ENCODE results near the gene ZAP70. TPM values are rescaled to one million over a fixed set of nuclear protein-coding genes. Genes with fewer than 3 reads are reported as not detected.

Gene ZAP70
- total RNA-seq, 2 experiments from 2014 or later: 350 to 367 TPM

DNA sequence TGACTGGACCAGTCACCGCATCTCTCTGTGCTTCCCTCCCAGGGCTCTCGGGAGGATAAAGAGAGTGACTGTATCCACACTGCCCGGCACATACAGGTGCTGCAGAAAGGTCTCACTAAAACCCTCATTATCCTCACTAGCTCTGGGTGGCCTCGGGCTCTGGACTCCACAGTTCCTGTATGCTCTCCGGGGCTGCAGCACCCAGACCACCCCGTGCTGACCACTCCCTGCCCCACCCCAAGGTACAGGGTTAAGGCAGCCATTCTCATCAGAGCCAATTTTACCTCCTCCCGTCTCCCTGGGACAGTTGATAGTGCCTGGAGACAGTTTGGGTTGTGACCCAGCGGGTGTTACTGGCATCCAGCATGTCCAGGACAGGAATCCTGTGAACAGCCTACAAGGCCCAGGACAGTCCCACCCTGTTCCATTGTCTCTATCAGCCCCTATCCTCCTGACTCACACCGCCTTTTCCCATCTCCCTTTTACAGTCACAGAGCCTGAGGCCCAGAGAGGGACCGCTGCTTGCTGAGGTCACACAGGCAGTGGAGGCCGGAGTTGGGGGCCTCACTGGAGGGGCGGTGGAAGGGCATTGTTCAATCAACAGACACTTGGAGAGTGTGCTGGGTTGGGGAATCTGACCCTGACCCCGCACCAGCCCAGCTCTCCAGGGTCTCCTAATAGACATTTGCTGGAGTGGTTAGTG, 1.7 kb downstream of the ZAP70 start:
- peaks cover 47% of the 10 kb centered on the region for H3K36me3 Mint-ChIP-seq
- no peaks in the 10 kb centered on the region for H3K27me3 Mint-ChIP-seq
- H3K4me3 Mint-ChIP-seq: peak overlapping the region; percentile 98
- H3K4me1 Mint-ChIP-seq: peaks cover 68% of the 10 kb centered on the region
- POLR2A ChIA-PET: interaction anchor here (0.9 to 5.0 kb wide), 5 partner anchors 15 to 125 kb away, joined by 3 to 60 read pairs (median 13); partner anchors contain the start of genes ACTR1B and ANKRD36B
- H3K9me3 Mint-ChIP-seq: no peaks in the 10 kb centered on the region
- peak overlapping the region; percentile 100 for H3K27ac Mint-ChIP-seq
- DNase-seq (peak; percentile 34), ATAC-seq (ENCODE audit: low read depth) (no peak)

DNA sequence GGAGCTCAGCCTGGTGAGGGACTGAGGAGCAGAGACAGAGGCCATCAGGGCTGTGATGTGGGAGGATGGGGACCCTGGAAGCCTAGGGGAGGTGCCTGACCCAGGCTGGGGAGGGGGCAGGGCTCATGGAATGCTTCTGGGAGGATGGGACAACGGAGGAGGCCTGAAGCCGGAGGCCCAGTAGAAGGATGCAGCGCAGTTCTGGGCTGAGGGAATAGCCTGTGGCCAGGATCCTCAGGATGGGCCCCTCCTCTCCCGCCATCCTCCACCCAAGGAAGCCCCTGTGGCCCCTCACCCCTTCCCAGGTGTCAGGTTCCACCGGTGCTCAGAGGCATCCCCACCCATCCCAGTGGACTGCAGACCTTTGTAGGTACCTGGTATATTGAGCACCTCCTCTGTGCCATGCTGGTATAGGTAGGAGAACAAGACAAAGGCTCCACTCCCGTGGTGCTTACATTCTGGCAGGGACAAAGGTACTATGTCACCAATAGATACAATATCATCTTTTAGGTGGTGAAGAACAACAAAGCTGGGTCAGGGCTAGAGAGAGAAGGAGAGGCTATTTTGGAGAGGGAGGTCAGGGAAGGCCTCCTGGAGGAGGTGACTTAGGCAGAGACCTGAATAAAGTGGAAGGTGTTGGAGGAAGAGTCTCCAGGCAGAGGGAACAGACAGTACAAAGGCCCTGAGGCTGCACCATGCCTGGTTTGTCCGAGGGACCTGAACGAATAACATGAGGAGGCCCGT, 2.7 kb downstream of the ZAP70 start:
- Mint-ChIP-seq H3K9me3 (no peaks in the 10 kb centered on the region), H3K27ac (peak overlapping the region; percentile 100), H3K27me3 (no peaks in the 10 kb centered on the region), H3K4me3 (peak overlapping the region; percentile 98), H3K4me1 (peaks cover 68% of the 10 kb centered on the region), H3K36me3 (peaks cover 55% of the 10 kb centered on the region)
- no peak for ATAC-seq (ENCODE audit: low read depth)
- POLR2A ChIA-PET: interaction anchor here (0.7 to 5.0 kb wide), 6 partner anchors 10 to 71 kb away, joined by 3 to 60 read pairs (median 4); partner anchors contain the start of genes ACTR1B and COX5B
- peak; percentile 31 for DNase-seq

DNA sequence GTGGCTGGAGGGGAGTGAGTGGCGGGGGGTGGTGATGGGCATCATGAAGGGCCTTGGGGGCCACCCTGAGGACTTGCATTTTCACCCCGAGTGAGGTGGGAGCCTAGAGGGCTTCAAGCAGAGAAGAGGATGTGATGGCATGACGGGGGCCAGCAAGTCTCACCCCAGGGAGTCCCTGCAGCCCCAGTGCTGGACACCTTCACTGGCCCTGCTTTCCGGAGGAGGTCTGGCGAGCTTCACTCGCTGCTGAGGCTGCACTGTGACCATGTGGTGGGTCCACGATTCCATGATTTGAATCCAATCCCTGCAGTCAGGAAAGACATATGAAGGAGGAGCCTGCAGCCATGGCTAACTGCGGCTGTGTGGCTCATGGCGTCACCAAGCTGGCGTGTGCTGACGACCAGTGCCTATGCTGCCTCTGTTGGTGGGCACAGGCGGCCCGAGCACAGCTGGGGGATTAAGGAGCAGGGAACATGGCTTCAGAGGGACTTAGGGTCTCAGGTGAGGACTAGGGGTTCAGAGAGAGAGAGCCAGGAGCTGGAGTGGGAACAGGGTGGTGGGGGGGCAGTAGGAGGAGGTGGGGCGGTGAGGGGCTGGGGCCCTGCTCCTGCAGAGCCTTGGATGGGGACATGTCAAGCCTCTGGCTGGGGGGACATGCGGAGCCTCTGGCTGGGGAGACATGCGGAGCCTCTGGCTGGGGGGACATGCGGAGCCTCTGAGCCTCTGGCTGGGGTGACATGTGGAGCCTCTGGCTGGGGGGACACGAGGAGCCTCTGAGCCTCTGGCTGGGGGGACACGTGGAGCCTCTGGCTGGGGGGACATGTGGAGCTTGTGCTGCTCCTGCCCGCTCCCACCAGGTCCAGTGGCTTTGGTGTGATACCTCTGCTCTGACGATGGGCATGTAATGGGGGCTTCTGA, 3.6 kb downstream of the ZAP70 start:
- no peaks in the 10 kb centered on the region for H3K9me3 Mint-ChIP-seq
- no peak for ATAC-seq (ENCODE audit: low read depth)
- peak overlapping the region; percentile 98 for H3K4me3 Mint-ChIP-seq
- POLR2A ChIA-PET: interaction anchor here (0.7 to 5.0 kb wide), 6 partner anchors 9 to 72 kb away, joined by 3 to 60 read pairs (median 13); partner anchors contain the start of genes ACTR1B and COX5B
- peak overlapping the region; percentile 100 for H3K27ac Mint-ChIP-seq
- no peaks in the 10 kb centered on the region for H3K27me3 Mint-ChIP-seq
- DNase-seq: peak; percentile 48
- H3K36me3 Mint-ChIP-seq: peaks cover 56% of the 10 kb centered on the region
- peaks cover 62% of the 10 kb centered on the region for H3K4me1 Mint-ChIP-seq

DNA sequence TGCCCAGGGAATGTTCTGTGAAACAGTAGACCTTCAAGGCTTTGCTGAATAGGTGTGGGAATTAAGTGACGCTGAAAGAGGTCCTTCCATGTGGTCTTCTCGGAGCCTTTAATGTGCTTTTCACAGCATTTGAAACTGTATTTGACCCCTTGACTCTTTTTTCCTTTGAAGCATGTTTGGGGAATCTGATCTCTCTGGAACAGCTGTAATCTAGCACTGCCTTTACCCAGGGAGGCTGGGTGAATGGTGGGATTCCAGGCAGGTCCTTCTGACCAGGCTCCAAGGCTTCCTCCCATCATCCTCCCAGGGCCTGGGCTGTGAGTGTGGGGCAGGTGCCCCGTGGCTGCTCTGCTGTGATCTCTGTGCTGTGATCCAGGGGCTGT, 4.2 kb downstream of the ZAP70 start:
- Mint-ChIP-seq H3K27me3 (no peaks in the 10 kb centered on the region), H3K36me3 (peaks cover 60% of the 10 kb centered on the region), H3K27ac (peak overlapping the region; percentile 100), H3K4me3 (peak overlapping the region; percentile 98), H3K9me3 (no peaks in the 10 kb centered on the region), H3K4me1 (peaks cover 58% of the 10 kb centered on the region)
- ATAC-seq (ENCODE audit: low read depth): no peak
- no peak for DNase-seq
- POLR2A ChIA-PET: interaction anchor here (1.2 to 3.2 kb wide), 10 partner anchors 8 to 127 kb away, joined by 4 to 47 read pairs (median 5); partner anchors contain the start of genes ACTR1B and COX5B

DNA sequence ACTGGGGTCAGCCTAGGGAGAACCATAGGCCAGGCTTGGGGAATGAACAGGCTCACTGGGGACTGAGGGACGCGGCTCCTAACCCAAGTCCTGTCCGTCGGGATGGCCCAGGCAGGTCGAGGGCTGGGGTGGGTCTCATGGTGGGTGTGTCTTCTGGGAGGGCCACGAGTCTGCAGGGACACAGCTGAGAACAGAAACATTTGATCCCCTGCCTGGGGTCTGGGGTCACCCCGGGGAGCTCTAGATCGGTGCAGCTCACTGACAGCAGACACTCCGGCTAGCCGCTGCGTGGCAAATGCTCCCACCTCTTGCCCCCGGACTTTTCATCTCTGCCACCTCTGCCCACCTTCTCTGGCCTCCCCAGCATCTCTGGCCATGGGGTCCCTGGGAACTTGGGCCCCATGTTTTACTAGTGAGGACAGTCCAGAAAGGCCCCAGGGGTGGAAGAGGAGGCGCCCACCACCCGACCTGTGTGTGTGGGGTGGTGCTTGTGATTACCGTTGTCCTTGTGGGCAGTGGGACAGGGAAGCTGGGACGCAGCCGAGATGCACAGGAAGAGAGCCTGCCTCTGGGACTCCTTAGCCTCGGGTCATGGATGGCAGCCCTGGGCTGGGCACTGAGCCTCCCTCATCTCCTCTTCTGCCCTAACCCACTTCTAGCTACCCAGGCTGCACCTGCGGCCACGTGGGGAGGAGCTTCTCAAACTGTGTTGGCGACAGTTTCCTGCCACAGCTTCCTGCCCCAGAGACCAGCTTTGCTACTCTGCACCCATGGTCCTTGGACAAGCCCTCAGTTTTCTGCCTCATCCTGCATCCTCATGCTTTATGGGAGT, 4.9 kb downstream of the ZAP70 start:
- ATAC-seq (ENCODE audit: low read depth): peak; percentile 75
- peak; percentile 78 for DNase-seq
- H3K36me3 Mint-ChIP-seq: peaks cover 62% of the 10 kb centered on the region

DNA sequence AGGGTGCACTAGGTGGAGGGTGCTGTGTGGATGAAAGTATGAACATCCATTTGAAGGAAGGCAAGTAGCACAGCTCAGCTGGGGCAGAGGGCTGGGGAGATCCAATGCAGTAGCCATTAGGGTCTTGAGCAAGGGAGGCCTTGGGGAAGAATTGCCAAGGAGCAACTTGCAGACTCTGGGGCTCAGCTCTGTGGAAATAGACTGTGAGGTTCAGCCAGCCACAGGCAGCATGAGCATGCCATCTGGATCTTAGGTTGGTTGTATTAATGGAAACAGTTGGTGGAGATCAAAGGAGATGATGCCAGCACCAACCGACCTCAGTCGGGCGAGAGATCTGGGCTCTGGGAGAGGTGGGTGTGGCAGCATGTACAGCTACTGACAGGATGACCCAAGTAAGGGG, 5.6 kb downstream of the ZAP70 start:
- H3K9me3 Mint-ChIP-seq: no peaks in the 10 kb centered on the region
- peak overlapping the region; percentile 98 for H3K4me3 Mint-ChIP-seq
- H3K27me3 Mint-ChIP-seq: no peaks in the 10 kb centered on the region
- H3K27ac Mint-ChIP-seq: peak overlapping the region; percentile 100
- DNase-seq (no peak), ATAC-seq (ENCODE audit: low read depth) (peak; percentile 23)
- POLR2A ChIA-PET: interaction anchor here (0.6 to 3.2 kb wide), 20 partner anchors 8 to 885 kb away, joined by 3 to 47 read pairs (median 4); partner anchors contain the start of genes ACTR1B, ANKRD36B and COX5B
- peaks cover 57% of the 10 kb centered on the region for H3K4me1 Mint-ChIP-seq
- H3K36me3 Mint-ChIP-seq: peaks cover 63% of the 10 kb centered on the region

More for the DNA sequence above, 4.9 kb downstream of the ZAP70 start:
- Mint-ChIP-seq H3K27ac (peak overlapping the region; percentile 100), H3K4me1 (peaks cover 58% of the 10 kb centered on the region), H3K4me3 (peak overlapping the region; percentile 98), H3K9me3 (no peaks in the 10 kb centered on the region), H3K27me3 (no peaks in the 10 kb centered on the region)
- POLR2A ChIA-PET: interaction anchor here (0.6 to 3.2 kb wide), 20 partner anchors 8 to 884 kb away, joined by 3 to 47 read pairs (median 4); partner anchors contain the start of genes ACTR1B, ANKRD36B and COX5B

DNA sequence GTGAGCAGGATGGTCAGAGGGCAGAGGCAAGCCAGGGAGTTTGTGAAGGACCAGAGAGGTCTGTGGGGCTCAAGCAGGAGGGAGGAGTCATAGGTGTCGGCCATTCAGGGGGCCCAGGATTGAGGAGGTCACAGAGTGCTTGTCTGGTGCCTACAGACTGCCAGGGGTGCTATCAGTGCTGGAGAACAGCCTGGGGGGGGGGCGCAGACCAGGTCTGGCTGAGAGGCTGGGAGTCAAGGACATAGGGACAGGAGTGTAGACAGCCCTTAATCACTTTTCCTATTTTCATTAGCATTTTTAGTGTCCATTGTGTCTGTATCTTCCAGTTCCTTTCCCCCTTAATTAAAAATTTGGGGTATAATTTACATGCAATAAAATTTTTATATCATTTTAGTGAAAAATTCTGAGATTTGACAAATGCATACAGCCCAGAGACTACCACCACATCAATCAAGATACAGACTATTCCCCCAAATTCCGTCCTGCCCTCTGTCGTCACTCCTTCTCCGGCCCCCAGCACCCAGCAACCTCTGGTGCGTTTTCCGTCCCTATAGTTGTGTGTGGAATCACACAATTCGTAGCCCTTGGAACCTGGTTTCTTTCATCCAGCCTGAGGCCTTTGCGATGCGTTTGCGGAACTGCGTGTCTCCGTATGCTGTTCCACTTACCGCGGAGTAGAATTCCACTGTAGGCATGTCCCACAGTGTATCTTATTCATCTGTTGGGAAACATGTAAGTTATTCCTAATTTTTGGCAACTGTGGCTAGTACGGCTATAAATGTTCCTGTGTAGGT, 6.2 kb downstream of the ZAP70 start:
- ATAC-seq (ENCODE audit: low read depth) (no peak), DNase-seq (no peak)
- H3K27ac Mint-ChIP-seq: peak overlapping the region; percentile 100
- peaks cover 57% of the 10 kb centered on the region for H3K4me1 Mint-ChIP-seq
- H3K36me3 Mint-ChIP-seq: peaks cover 68% of the 10 kb centered on the region
- peak overlapping the region; percentile 98 for H3K4me3 Mint-ChIP-seq
- POLR2A ChIA-PET: interaction anchor here (0.6 to 3.2 kb wide), 9 partner anchors 7 to 885 kb away, joined by 3 to 47 read pairs (median 4); partner anchors contain the start of gene ACTR1B
- H3K27me3 Mint-ChIP-seq: no peaks in the 10 kb centered on the region
- no peaks in the 10 kb centered on the region for H3K9me3 Mint-ChIP-seq

DNA sequence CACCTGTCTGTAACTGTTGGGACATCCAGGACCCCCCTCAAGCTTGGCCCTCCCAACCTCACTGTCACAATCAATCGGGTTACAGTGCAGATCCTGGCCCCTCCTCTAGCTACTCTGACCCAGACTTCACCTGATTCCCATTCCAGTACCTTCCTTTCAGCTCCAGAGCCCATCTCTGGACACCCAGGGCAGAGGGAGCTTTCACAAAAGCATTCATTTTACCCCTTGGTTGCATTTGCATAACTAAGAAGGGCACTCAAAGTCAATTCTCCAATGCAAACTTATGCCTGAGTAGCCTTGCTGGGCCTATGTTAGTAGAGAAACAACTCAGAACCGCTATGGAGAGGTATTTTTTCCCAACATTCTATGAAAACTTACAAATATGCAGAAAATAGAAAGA, 7.4 kb downstream of the ZAP70 start:
- Mint-ChIP-seq H3K27me3 (no peaks in the 10 kb centered on the region), H3K36me3 (peaks cover 67% of the 10 kb centered on the region), H3K27ac (peak overlapping the region; percentile 85), H3K9me3 (no peaks in the 10 kb centered on the region), H3K4me1 (peaks cover 55% of the 10 kb centered on the region), H3K4me3 (peak overlapping the region; percentile 28)
- POLR2A ChIA-PET: interaction anchor here (0.6 to 0.7 kb wide), 2 partner anchors 430 to 914 kb away, joined by 3 to 6 read pairs; no protein-coding TSS in a partner anchor
- no peak for ATAC-seq (ENCODE audit: low read depth)
- no peak for DNase-seq

DNA sequence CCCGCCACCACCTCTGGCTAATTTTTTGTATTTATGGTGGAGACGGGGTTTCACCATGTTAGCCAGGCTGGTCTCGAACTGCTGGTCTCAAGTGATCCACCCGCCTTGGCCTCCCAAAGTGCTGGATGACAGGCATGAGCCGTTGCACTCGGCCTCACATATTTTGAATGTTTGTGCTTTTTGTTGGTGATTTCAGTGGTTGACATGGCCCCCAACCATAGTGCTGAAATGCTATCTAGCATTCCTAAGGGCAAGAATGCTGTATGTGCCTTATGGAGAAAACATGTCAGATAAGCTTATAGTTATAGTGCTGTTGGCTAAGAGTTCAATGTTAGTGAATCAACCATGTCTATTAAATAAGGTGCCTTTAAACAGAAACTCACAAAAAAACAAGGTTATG, 8.9 kb downstream of the ZAP70 start:
- H3K4me1 Mint-ChIP-seq: peaks cover 56% of the 10 kb centered on the region
- H3K27ac Mint-ChIP-seq: no peak overlapping the region
- ATAC-seq (ENCODE audit: low read depth) (no peak), DNase-seq (no peak)
- H3K4me3 Mint-ChIP-seq: no peak overlapping the region
- POLR2A ChIA-PET: interaction anchor here (0.7 to 1.5 kb wide), 2 partner anchors 9 to 20 kb away, joined by 3 read pairs; no protein-coding TSS in a partner anchor
- H3K27me3 Mint-ChIP-seq: no peaks in the 10 kb centered on the region
- peaks cover 73% of the 10 kb centered on the region for H3K36me3 Mint-ChIP-seq
- H3K9me3 Mint-ChIP-seq: no peaks in the 10 kb centered on the region

DNA sequence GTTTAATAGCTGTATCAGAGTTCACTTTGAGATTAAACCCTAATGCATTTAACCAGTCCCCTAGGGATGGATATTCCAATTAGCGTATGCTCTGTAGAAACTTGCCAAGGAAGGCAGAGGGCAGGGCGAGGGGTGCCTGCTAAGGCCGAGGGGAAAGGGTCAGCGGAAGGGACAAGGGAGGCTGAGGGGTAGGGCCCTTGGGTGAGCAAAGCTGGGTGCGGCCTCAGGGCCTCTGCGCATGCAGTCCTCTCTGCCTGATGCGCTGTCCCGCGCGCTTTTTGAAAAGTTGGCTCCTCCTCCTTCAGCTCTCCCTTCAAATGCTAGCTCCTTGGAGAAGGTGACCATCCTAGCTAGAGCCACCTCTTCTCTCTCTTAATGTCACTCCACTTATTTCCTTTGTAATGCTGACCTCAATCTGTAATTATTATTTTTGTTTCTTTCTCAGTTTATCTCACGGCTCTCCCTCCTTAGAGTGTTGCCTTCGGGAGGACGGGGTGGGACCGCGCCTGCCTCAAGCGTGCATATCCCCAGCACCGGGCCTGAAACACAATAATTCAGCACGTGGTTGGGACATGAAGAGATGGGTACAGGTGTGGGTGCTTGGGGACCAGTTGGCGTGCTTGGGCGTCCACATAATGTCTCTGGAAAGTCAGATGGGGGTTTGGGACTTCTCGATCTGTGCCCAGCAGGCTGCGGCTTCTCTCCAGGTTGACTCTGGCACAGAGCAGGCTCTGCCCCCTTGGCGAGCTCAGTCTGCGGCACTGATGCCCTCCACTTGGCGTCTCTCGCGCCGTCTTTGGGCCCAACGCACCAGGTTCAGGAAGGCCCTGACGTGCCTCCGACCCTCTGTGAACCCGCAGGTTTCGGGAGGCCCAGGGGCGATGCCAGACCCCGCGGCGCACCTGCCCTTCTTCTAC, 10.0 kb downstream of the ZAP70 start:
- DNase-seq (no peak), ATAC-seq (ENCODE audit: low read depth) (no peak)
- Mint-ChIP-seq H3K4me1 (peaks cover 59% of the 10 kb centered on the region), H3K27ac (no peak overlapping the region), H3K27me3 (no peaks in the 10 kb centered on the region), H3K9me3 (no peaks in the 10 kb centered on the region), H3K4me3 (no peak overlapping the region), H3K36me3 (peaks cover 78% of the 10 kb centered on the region)
- POLR2A ChIA-PET: interaction anchor here (0.6 to 2.1 kb wide), 3 partner anchors 9 to 57 kb away, joined by 3 to 6 read pairs (median 3); no protein-coding TSS in a partner anchor
